ENCODE results near the gene ZNF579.

The ZNF579 gene

GRCh38 chr19:55605207-55605636, 24.6 kb upstream of the ZNF579 start:
- DNase-seq (ENCODE audit: low read depth), result peak; percentile 98
- TF ChIP-seq CTCF (IDR thresholded peaks at IDR 0.05; ENCODE audit: low read length, missing control alignments), result no peak
- H3K4me3 ChIP-seq (replicated peaks; ENCODE audit: low read depth, low read length), result peak overlapping the region; percentile 76

GRCh38 chr19:55603581-55604292, 23.1 kb upstream of the ZNF579 start:
- no peak overlapping the region for H3K4me3 ChIP-seq (replicated peaks; ENCODE audit: low read depth, low read length)
- no peak for TF ChIP-seq CTCF (IDR thresholded peaks at IDR 0.05; ENCODE audit: low read length, missing control alignments)
- no peak for DNase-seq (ENCODE audit: low read depth)

- DNase-seq (ENCODE audit: low read depth), result no peak
- TF ChIP-seq CTCF (IDR thresholded peaks at IDR 0.05; ENCODE audit: low read length, missing control alignments), result no peak
- no peak overlapping the region for H3K4me3 ChIP-seq (replicated peaks; ENCODE audit: low read depth, low read length)
These were observed 22.5 kb upstream of the ZNF579 start for GRCh38 chr19:55603115-55603514.

- no peak overlapping the region for H3K4me3 ChIP-seq (replicated peaks; ENCODE audit: low read depth, low read length)
- no peak for DNase-seq (ENCODE audit: low read depth)
- no peak for TF ChIP-seq CTCF (IDR thresholded peaks at IDR 0.05; ENCODE audit: low read length, missing control alignments)
These were observed 21.7 kb upstream of the ZNF579 start for GRCh38 chr19:55602104-55603001.

- TF ChIP-seq CTCF (IDR thresholded peaks at IDR 0.05; ENCODE audit: low read length, missing control alignments), result no peak
- no peak for DNase-seq (ENCODE audit: low read depth)
- peak overlapping the region; percentile 73 for H3K4me3 ChIP-seq (replicated peaks; ENCODE audit: low read depth, low read length)
These were observed 20.4 kb upstream of the ZNF579 start for GRCh38 chr19:55601084-55601483.

- H3K4me3 ChIP-seq (replicated peaks; ENCODE audit: low read depth, low read length), result peak overlapping the region; percentile 73
- no peak for TF ChIP-seq CTCF (IDR thresholded peaks at IDR 0.05; ENCODE audit: low read length, missing control alignments)
- DNase-seq (ENCODE audit: low read depth), result no peak
These were observed 20.0 kb upstream of the ZNF579 start for GRCh38 chr19:55600662-55601028.

Measured in fibroblast of pulmonary artery (primary cell).